ENCODE results near the gene VRK2. TPM values are rescaled to one million over a fixed set of nuclear protein-coding genes. Genes with fewer than 3 reads are reported as not detected.
A peak's percentile ranks its signal among the peaks of the same experiment; 100 is the strongest.

Gene VRK2
- polyA plus RNA-seq, 3 donors: 13.5 to 31.6 (median 21.4) TPM

GRCh38 chr2:58099096-58099769 is 52.6 kb downstream of the VRK2 start:
- intact Hi-C loops (cut with micrococcal nuclease): loop anchor here in 1 of 2 donors (5.0 kb wide), 1 partner anchor 47 kb away; no protein-coding TSS in a partner anchor
- Mint-ChIP-seq H3K27me3 (ENCODE audit: low read depth in 3 of 3) (peaks cover 0 to 1% (median 0%) of the 10 kb centered on the region in 3 donors), H3K36me3 (peaks cover 15 to 22% of the 10 kb centered on the region in 2 donors), H3K4me3 (no peak overlapping the region), H3K9me3 (peaks cover 2 to 11% (median 8%) of the 10 kb centered on the region in 7 donors), H3K27ac (no peak overlapping the region), H3K4me1 (peaks cover 4% of the 10 kb centered on the region)
- H3K27ac ChIP-seq (ENCODE audit: low read depth in 1 of 2, low read length in 2 of 2): peak overlapping the region in 1 of 2 donors; percentile 1
- peaks cover 2 to 6% of the 10 kb centered on the region in 2 donors for H3K36me3 ChIP-seq (replicated peaks in 1 of 2; ENCODE audit: control insufficient read depth in 1 of 2, insufficient read depth in 2 of 2, low read length in 2 of 2)
- no peak overlapping the region for H3K4me2 ChIP-seq (replicated peaks; ENCODE audit: extremely low read depth, low read length, poor library complexity, severe bottlenecking)
- WGBS (ENCODE audit: insufficient coverage): 100% methylated on average over 1 of the region's 4 CpGs
- peaks cover 0 to 6% of the 10 kb centered on the region in 2 donors for H3K9me3 ChIP-seq (replicated peaks in 1 of 2; ENCODE audit: control insufficient read depth in 1 of 2, insufficient read depth in 1 of 2, low read length in 2 of 2)
- no peak overlapping the region for H3K9ac ChIP-seq (ENCODE audit: insufficient read depth, low read length, poor library complexity, severe bottlenecking)
- H3K4me3 ChIP-seq (replicated peaks in 1 of 3; ENCODE audit: low read depth in 2 of 3, low read length in 3 of 3): no peak overlapping the region
- no peaks in the 10 kb centered on the region for H4K20me1 ChIP-seq (ENCODE audit: insufficient read depth, low read length)
- no peak for DNase-seq
- no peaks in the 10 kb centered on the region for H3K79me2 ChIP-seq (ENCODE audit: insufficient read depth, low read length)
- no peaks in the 10 kb centered on the region for H3K27me3 ChIP-seq (ENCODE audit: control insufficient read depth in 2 of 2, insufficient read depth in 2 of 2, low read length in 2 of 2)
- TF ChIP-seq CTCF (IDR thresholded peaks at IDR 0.05): no peak
- no peak overlapping the region for H2AFZ ChIP-seq (ENCODE audit: insufficient read depth, low read depth, low read length, poor library complexity, severe bottlenecking)
- no peaks in the 10 kb centered on the region for H3K4me1 ChIP-seq (ENCODE audit: control insufficient read depth in 1 of 2, insufficient read depth in 2 of 2, low read length in 2 of 2)

- no peak overlapping the region for H3K27ac Mint-ChIP-seq
- no peaks in the 10 kb centered on the region for H3K4me1 ChIP-seq (ENCODE audit: control insufficient read depth in 1 of 2, insufficient read depth in 2 of 2, low read length in 2 of 2)
- H3K4me3 Mint-ChIP-seq: no peak overlapping the region
- no peak overlapping the region for H3K4me3 ChIP-seq (replicated peaks in 1 of 3; ENCODE audit: low read depth in 2 of 3, low read length in 3 of 3)
- no peak overlapping the region for H3K9ac ChIP-seq (ENCODE audit: insufficient read depth, low read length, poor library complexity, severe bottlenecking)
- DNase-seq: no peak
- H3K36me3 Mint-ChIP-seq: peaks cover 8 to 19% of the 10 kb centered on the region in 2 donors
- no peak for TF ChIP-seq CTCF (IDR thresholded peaks at IDR 0.05)
- intact Hi-C loops (cut with micrococcal nuclease): loop anchor here in 1 of 2 donors (10.0 kb wide), 1 partner anchor 207 kb away; no protein-coding TSS in a partner anchor
- peaks cover 3% of the 10 kb centered on the region for H3K4me1 Mint-ChIP-seq
- no peaks in the 10 kb centered on the region for H3K79me2 ChIP-seq (ENCODE audit: insufficient read depth, low read length)
- H3K9me3 Mint-ChIP-seq: no peaks in the 10 kb centered on the region
- no peaks in the 10 kb centered on the region for H3K9me3 ChIP-seq (replicated peaks in 1 of 2; ENCODE audit: control insufficient read depth in 1 of 2, insufficient read depth in 1 of 2, low read length in 2 of 2)
- H3K27me3 ChIP-seq (ENCODE audit: control insufficient read depth in 2 of 2, insufficient read depth in 2 of 2, low read length in 2 of 2): no peaks in the 10 kb centered on the region
- H3K4me2 ChIP-seq (replicated peaks; ENCODE audit: extremely low read depth, low read length, poor library complexity, severe bottlenecking): no peak overlapping the region
- no peak overlapping the region for H2AFZ ChIP-seq (ENCODE audit: insufficient read depth, low read depth, low read length, poor library complexity, severe bottlenecking)
- H4K20me1 ChIP-seq (ENCODE audit: insufficient read depth, low read length): no peaks in the 10 kb centered on the region
- no peak overlapping the region for H3K27ac ChIP-seq (ENCODE audit: low read depth in 1 of 2, low read length in 2 of 2)
- peaks cover 2 to 6% of the 10 kb centered on the region in 2 donors for H3K36me3 ChIP-seq (replicated peaks in 1 of 2; ENCODE audit: control insufficient read depth in 1 of 2, insufficient read depth in 2 of 2, low read length in 2 of 2)
- peaks cover 0 to 3% (median 0%) of the 10 kb centered on the region in 3 donors for H3K27me3 Mint-ChIP-seq (ENCODE audit: low read depth in 3 of 3)
Observed at GRCh38 chr2:58101500-58101899, 54.9 kb downstream of the VRK2 start.

Data from CD14-positive monocyte (primary cell).